ENCODE measurements around the gene ZSWIM3. TPM values are rescaled to one million over a fixed set of nuclear protein-coding genes. Genes with fewer than 3 reads are reported as not detected.

Gene ZSWIM3
- total and polyA plus RNA-seq, 2 of the 13 experiments (the other 11 are each of a cell fraction or from before 2014, with no cell fraction given), result 5.2 to 5.8 TPM

DNA sequence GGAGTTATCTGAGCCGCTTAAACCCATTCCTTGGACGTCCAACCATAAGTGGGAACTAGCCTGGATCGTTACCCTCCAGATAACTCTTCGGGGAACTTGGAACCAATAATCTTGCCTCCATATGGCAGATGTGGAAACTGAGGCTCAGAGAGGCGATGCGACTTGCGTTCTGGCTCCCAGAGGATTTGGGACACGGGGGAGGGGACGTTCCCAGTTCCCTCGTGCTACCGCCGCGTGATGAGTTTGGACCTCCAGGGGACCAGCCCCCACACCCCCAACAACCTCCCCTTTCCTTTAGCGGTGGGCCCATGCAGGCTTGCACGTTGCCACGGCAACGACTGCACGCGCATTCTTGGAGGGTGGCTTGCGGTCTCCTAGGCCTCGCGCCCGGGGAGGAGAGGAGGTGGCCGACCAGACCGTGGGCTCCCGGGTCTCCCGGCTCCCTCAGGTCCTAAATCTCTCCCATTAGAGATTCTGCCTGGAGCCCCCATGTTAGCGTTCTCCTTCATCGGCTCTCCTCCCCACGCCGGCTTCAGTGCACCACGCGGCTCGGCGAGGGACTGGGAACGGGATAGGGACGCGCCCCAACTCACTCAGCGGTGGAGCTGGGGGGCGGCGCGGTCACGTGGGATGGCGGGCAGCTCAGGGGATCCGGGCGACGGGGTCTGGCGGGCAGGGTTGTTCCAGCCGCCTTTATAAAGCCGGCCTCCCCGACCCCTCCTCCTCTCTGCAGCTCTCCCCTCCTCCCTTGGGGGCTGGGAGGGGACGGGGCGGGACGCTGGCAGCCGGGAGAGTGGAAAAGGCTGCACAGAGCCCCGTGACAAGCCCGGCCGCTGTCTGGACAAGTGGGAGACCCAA lies 54.3 kb downstream of the ZSWIM3 start, which contains the start of gene PLTP (continued):
- TF ChIP-seq TBX2 (CRISPR knock-in tag; IDR thresholded peaks at IDR 0.05; ENCODE audit: borderline replicate concordance) (no peak), ZBTB10 (CRISPR knock-in tag; IDR thresholded peaks at IDR 0.05; ENCODE audit: borderline replicate concordance) (no peak), ZNF18 (CRISPR knock-in tag; IDR thresholded peaks at IDR 0.05; ENCODE audit: insufficient replicate concordance) (no peak), ZNF570 (CRISPR knock-in tag; IDR thresholded peaks at IDR 0.05; ENCODE audit: borderline replicate concordance) (0 out of 2 replicates have a peak, but pooled peaks have one; percentile 64), ZNF180 (CRISPR knock-in tag; IDR thresholded peaks at IDR 0.05; ENCODE audit: borderline replicate concordance, low read depth) (no peak), ZNF331 (CRISPR knock-in tag; IDR thresholded peaks at IDR 0.05) (0 out of 2 replicates have a peak, but pooled peaks have one; percentile 14), ZNF292 (CRISPR knock-in tag; IDR thresholded peaks at IDR 0.05; ENCODE audit: borderline replicate concordance, low read depth) (peak; percentile 91), NFIB (CRISPR knock-in tag; IDR thresholded peaks at IDR 0.05; ENCODE audit: borderline replicate concordance) (no peak), ADNP (CRISPR knock-in tag; IDR thresholded peaks at IDR 0.05) (no peak), HMG20A (CRISPR knock-in tag; IDR thresholded peaks at IDR 0.05; ENCODE audit: borderline replicate concordance) (no peak), ZSCAN30 (CRISPR knock-in tag; IDR thresholded peaks at IDR 0.05) (no peak), ZNF776 (CRISPR knock-in tag; IDR thresholded peaks at IDR 0.05) (no peak), STAT5B (CRISPR knock-in tag; IDR thresholded peaks at IDR 0.05) (no peak), EEA1 (CRISPR knock-in tag; IDR thresholded peaks at IDR 0.05; ENCODE audit: borderline replicate concordance) (no peak), ZNF451 (CRISPR knock-in tag; IDR thresholded peaks at IDR 0.05) (no peak), ZBTB3 (CRISPR knock-in tag; IDR thresholded peaks at IDR 0.05; ENCODE audit: borderline replicate concordance, low read depth) (peak; percentile 37; the same call in 1 of the 2 replicates), NKX3-1 (CRISPR knock-in tag; IDR thresholded peaks at IDR 0.05) (no peak), ZNF296 (CRISPR knock-in tag; conservative IDR thresholded peaks at IDR 0.05) (no peak)
- TF ChIP-seq, protein P1, sequence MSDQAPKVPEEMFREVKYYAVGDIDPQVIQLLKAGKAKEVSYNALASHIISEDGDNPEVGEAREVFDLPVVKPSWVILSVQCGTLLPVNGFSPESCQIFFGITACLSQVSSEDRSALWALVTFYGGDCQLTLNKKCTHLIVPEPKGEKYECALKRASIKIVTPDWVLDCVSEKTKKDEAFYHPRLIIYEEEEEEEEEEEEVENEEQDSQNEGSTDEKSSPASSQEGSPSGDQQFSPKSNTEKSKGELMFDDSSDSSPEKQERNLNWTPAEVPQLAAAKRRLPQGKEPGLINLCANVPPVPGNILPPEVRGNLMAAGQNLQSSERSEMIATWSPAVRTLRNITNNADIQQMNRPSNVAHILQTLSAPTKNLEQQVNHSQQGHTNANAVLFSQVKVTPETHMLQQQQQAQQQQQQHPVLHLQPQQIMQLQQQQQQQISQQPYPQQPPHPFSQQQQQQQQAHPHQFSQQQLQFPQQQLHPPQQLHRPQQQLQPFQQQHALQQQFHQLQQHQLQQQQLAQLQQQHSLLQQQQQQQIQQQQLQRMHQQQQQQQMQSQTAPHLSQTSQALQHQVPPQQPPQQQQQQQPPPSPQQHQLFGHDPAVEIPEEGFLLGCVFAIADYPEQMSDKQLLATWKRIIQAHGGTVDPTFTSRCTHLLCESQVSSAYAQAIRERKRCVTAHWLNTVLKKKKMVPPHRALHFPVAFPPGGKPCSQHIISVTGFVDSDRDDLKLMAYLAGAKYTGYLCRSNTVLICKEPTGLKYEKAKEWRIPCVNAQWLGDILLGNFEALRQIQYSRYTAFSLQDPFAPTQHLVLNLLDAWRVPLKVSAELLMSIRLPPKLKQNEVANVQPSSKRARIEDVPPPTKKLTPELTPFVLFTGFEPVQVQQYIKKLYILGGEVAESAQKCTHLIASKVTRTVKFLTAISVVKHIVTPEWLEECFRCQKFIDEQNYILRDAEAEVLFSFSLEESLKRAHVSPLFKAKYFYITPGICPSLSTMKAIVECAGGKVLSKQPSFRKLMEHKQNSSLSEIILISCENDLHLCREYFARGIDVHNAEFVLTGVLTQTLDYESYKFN (CRISPR knock-in tag; conservative IDR thresholded peaks at IDR 0.05), result 0 out of 2 replicates have a peak, but pooled peaks have one; percentile 36
- TF ChIP-seq, protein P2, sequence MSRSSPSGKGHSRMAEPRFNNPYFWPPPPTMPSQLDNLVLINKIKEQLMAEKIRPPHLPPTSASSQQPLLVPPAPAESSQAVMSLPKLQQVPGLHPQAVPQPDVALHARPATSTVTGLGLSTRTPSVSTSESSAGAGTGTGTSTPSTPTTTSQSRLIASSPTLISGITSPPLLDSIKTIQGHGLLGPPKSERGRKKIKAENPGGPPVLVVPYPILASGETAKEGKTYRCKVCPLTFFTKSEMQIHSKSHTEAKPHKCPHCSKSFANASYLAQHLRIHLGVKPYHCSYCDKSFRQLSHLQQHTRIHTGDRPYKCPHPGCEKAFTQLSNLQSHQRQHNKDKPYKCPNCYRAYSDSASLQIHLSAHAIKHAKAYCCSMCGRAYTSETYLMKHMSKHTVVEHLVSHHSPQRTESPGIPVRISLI (CRISPR knock-in tag; IDR thresholded peaks at IDR 0.05; ENCODE audit: borderline replicate concordance), result 0 out of 2 replicates have a peak, but pooled peaks have one; percentile 30

Measured in HepG2 (cell line).